OCI-LY3 (cell line): ENCODE results near the gene EHMT1.

Source experiments
- H2AFZ ChIP-seq: fragments of 200-600, 300-600 bp; shearing (Covaris generic); 2 replicates; pipeline ENCODE4 v1.6.0; 2014; ENCODE audit warnings: antibody characterized with exemption, low read depth, low read length
- H3K27ac ChIP-seq: fragments of 200-600, 300-600 bp; sonication (generic); 2 replicates; pipeline ENCODE4 v1.5.1; 2014; ENCODE audit warnings: mild to moderate bottlenecking, low read length, moderate library complexity, mixed read lengths
- H3K27me3 ChIP-seq: fragments of 200-600, 300-600 bp; sonication (generic); 2 replicates; pipeline ENCODE4 v1.6.1; 2014; ENCODE audit warnings: low read depth, low read length, mixed read lengths
- H3K36me3 ChIP-seq: fragments of 200-600, 300-600 bp; sonication (generic); replicated peaks from 2 replicates; pipeline ENCODE3; 2014; ENCODE audit warnings: low read depth, low read length, mixed read lengths
- H3K4me1 ChIP-seq: fragments of 300-600, 200-600 bp; sonication (generic); 2 replicates; pipeline ENCODE4 v1.6.1; 2014; ENCODE audit warnings: low read length, mixed read lengths
- H3K4me2 ChIP-seq: fragments of 200-600, 300-600 bp; sonication (generic); 2 replicates; pipeline ENCODE4 v1.6.1; 2014; ENCODE audit warnings: low read length, mixed read lengths
- H3K4me3 ChIP-seq: fragments of 300-600, 200-600 bp; sonication (generic); 2 replicates; pipeline ENCODE4 v1.5.1; 2014; ENCODE audit warnings: antibody characterized with exemption, mild to moderate bottlenecking, low read length, moderate library complexity
- H3K79me2 ChIP-seq: fragments of 300-600, 200-600 bp; shearing (Covaris generic); 2 replicates; pipeline ENCODE4 v1.6.1; 2014; ENCODE audit warnings: mild to moderate bottlenecking, low read length, mixed read lengths
- H3K9ac ChIP-seq: fragments of 300-600, 200-600 bp; shearing (Covaris generic); 2 replicates; pipeline ENCODE4 v1.6.0; 2014; ENCODE audit warnings: mild to moderate bottlenecking, low read length, moderate library complexity
- H3K9me3 ChIP-seq: fragments of 200-600, 300-600 bp; shearing (Covaris generic); 2 replicates; pipeline ENCODE4 v1.6.1; 2014; ENCODE audit warnings: low read length, mixed read lengths; ENCODE audit not compliant: insufficient read depth
- H4K20me1 ChIP-seq: fragments of 200-600, 300-600 bp; sonication (generic); 2 replicates; pipeline ENCODE4 v1.6.1; 2016; ENCODE audit warnings: low read length, mixed read lengths; ENCODE audit not compliant: insufficient read depth
- EZH2phosphoT487 ChIP-seq: fragments of 200-600 bp; shearing (Covaris generic); IDR thresholded peaks from 2 replicates; pipeline ENCODE4 v1.6.1; 2018; ENCODE audit warnings: antibody characterized with exemption, mixed run types, low read depth
- TF ChIP-seq, protein P1 (sequence below): fragments of 200-600, 300-600 bp; sonication (generic); IDR thresholded peaks from 2 replicates; pipeline ENCODE4 v1.5.1; 2014; ENCODE audit warnings: antibody characterized with exemption, low read length, low read depth

Gene EHMT1

DNA sequence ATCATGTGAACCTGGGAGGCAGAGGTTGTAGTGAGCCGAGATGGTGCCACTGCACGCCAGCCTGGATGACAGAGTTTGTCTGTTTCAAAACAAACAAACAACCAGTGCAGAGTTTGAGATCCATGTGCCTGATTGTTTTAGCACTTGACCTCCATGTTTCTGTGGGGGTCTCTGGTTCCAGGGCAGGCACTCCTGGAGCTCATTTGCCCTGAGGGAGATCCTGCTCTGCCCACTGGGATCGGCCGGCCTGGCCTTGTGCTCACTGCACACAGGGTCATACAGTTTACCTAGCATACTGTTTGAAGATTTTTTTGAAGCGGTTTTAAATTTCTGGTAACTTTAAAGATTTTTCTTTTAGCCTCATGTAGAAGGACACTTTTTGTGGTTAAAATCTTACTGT is 78.4 kb downstream of the EHMT1 start:
- H3K27ac ChIP-seq: no peak overlapping the region
- no peaks in the 10 kb centered on the region for H3K4me1 ChIP-seq
- H3K9me3 ChIP-seq: no peaks in the 10 kb centered on the region
- TF ChIP-seq, protein P1, sequence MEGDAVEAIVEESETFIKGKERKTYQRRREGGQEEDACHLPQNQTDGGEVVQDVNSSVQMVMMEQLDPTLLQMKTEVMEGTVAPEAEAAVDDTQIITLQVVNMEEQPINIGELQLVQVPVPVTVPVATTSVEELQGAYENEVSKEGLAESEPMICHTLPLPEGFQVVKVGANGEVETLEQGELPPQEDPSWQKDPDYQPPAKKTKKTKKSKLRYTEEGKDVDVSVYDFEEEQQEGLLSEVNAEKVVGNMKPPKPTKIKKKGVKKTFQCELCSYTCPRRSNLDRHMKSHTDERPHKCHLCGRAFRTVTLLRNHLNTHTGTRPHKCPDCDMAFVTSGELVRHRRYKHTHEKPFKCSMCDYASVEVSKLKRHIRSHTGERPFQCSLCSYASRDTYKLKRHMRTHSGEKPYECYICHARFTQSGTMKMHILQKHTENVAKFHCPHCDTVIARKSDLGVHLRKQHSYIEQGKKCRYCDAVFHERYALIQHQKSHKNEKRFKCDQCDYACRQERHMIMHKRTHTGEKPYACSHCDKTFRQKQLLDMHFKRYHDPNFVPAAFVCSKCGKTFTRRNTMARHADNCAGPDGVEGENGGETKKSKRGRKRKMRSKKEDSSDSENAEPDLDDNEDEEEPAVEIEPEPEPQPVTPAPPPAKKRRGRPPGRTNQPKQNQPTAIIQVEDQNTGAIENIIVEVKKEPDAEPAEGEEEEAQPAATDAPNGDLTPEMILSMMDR: no peak
- TF ChIP-seq EZH2phosphoT487: no peak
- no peak overlapping the region for H3K9ac ChIP-seq
- H3K4me2 ChIP-seq: no peak overlapping the region
- peaks cover 75% of the 10 kb centered on the region for H3K79me2 ChIP-seq
- no peak overlapping the region for H3K4me3 ChIP-seq
- H4K20me1 ChIP-seq: peaks cover 35% of the 10 kb centered on the region
- peaks cover 6% of the 10 kb centered on the region for H3K36me3 ChIP-seq
- H2AFZ ChIP-seq: no peak overlapping the region
- no peaks in the 10 kb centered on the region for H3K27me3 ChIP-seq

DNA sequence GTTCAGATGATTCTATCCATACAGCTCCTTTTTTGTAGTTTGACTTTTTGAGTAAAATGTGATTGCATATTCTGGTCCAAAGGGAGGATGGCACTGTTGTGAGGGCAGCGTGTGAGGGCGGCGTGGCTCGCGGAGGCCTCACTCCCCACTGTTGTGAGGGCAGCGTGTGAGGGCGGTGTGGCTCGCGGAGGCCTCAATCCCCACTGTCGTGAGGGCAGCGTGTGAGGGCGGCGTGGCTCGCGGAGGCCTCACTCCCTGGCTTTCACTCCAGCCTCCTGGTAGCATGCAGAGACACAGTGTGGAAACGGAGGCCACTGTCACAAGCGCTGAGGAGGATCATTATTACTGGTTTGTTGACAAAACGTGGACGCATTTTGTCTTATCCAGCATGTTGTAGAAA is 79.0 kb downstream of the EHMT1 start:
- Histone ChIP-seq H4K20me1 (peaks cover 30% of the 10 kb centered on the region), H2AFZ (no peak overlapping the region), H3K9me3 (no peaks in the 10 kb centered on the region; the same call in 1 of the 2 replicates), H3K4me1 (no peaks in the 10 kb centered on the region), H3K27me3 (no peaks in the 10 kb centered on the region), H3K9ac (no peak overlapping the region), H3K4me3 (no peak overlapping the region), H3K79me2 (peaks cover 75% of the 10 kb centered on the region), H3K27ac (no peak overlapping the region), H3K36me3 (peaks cover 12% of the 10 kb centered on the region), H3K4me2 (no peak overlapping the region)
- TF ChIP-seq, protein P1: no peak
- no peak for TF ChIP-seq EZH2phosphoT487

DNA sequence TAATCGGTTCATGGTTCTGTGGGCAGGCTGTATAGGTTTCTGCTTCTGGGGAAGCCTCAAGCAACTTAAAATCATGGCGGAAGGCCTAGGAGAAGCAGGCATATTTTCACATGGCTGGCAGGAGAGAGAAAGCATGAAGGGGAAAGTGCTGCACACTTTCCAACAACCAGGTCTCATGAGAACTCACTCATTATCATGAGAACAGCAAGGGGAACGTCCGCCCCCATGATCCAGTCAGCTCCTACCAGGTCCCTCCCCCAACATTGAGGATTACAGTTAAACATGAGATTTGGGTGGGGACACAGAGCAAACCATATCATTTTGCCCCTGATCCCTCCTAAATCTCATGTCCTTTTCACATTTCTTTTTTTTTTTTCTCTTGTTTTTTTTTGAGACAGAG is 82.1 kb downstream of the EHMT1 start:
- Histone ChIP-seq H4K20me1 (peaks cover 20% of the 10 kb centered on the region), H3K27me3 (no peaks in the 10 kb centered on the region), H3K9me3 (no peaks in the 10 kb centered on the region; the same call in 1 of the 2 replicates), H2AFZ (no peak overlapping the region), H3K9ac (no peak overlapping the region), H3K4me3 (no peak overlapping the region), H3K36me3 (peaks cover 17% of the 10 kb centered on the region), H3K79me2 (peaks cover 76% of the 10 kb centered on the region), H3K27ac (no peak overlapping the region), H3K4me1 (no peaks in the 10 kb centered on the region; the same call in 1 of the 2 replicates), H3K4me2 (no peak overlapping the region)
- no peak for TF ChIP-seq EZH2phosphoT487
- TF ChIP-seq, protein P1: no peak

DNA sequence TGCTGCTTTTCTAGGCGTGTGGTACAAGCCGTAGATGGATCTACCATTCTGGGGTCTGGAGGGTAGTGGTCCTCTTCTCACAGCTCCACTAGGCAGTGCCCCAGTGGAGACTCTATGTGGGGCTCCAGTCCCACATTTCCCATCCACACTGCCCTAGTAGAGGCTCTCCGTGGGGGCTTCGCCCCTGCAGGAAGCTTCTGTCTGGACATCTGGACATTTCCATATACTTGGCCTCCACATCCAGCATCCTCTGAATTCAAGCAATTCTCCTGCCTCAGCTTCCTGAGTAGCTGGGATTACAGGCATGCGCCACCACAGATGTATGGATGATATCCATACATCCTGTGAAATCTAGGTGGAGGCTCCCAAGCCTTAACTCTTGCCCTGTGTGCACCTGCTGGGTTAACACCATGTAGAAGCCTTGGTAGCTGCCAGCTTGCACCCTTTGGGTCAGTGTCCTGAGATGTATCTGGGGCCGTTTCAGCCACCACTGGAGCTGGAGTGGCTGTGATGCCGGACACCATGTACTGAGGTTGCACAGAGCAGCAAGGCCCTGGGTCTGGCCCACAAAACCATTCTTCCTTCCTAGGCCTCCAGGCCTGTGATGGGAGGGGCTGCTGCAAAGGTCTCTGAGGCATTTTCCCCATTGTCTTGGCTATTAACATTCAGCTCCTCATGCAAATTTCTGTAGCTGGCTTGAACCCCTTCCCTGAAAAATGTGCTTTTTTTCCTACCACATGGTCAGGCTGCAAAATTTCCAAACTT is 84.0 kb downstream of the EHMT1 start:
- no peak overlapping the region for H3K4me2 ChIP-seq
- no peaks in the 10 kb centered on the region; the same call in 1 of the 2 replicates for H3K9me3 ChIP-seq
- peaks cover 74% of the 10 kb centered on the region for H3K79me2 ChIP-seq
- H2AFZ ChIP-seq: no peak overlapping the region
- H3K4me1 ChIP-seq: no peaks in the 10 kb centered on the region; the same call in 1 of the 2 replicates
- H4K20me1 ChIP-seq: peaks cover 11% of the 10 kb centered on the region; the same call in 1 of the 2 replicates
- no peak overlapping the region for H3K9ac ChIP-seq
- peaks cover 17% of the 10 kb centered on the region for H3K36me3 ChIP-seq
- H3K27ac ChIP-seq: no peak overlapping the region
- no peak overlapping the region for H3K4me3 ChIP-seq
- no peak for TF ChIP-seq EZH2phosphoT487
- TF ChIP-seq, protein P1: no peak
- no peaks in the 10 kb centered on the region for H3K27me3 ChIP-seq
